CD14-positive monocyte (primary cell): ENCODE results near the gene SMARCA2. TPM values are rescaled to one million over a fixed set of nuclear protein-coding genes. Genes with fewer than 3 reads are reported as not detected.

Experiments
- DNase-seq, 3 donors: peaks; one replicate each; pipeline ENCODE4 v3.0.0-alpha.2; 2011 to 2022
- H2AFZ ChIP-seq: 2 replicates; pipeline ENCODE4 v1.6.0; 2012; ENCODE audit warnings: mild to moderate bottlenecking, low read depth, low read length, inconsistent platforms; ENCODE audit not compliant: insufficient read depth, poor library complexity, severe bottlenecking
- H3K27ac ChIP-seq, 2 donors: 1 replicate in 1 of 2; 2 replicates in 1 of 2; pipeline ENCODE4 v1.5.1; 2012 to 2013; ENCODE audit warnings: low read length in 2 of 2, control low read depth in 1 of 2, inconsistent platforms in 1 of 2, low read depth in 1 of 2, mild to moderate bottlenecking in 1 of 2
- H3K27me3 ChIP-seq, 2 donors: one replicate each; pipeline versions ENCODE4 v1.6.0 to v1.6.1; 2011 to 2013; ENCODE audit warnings: low read length in 2 of 2; ENCODE audit not compliant: control insufficient read depth in 2 of 2, insufficient read depth in 2 of 2
- H3K36me3 ChIP-seq, 2 donors: replicated peaks in 1 of 2; 1 replicate in 1 of 2; 2 replicates in 1 of 2; pipeline versions ENCODE4 v1.5.1 to v1.6.1; 2012 to 2013; ENCODE audit warnings: low read length in 2 of 2, control low read depth in 1 of 2, inconsistent platforms in 1 of 2, mild to moderate bottlenecking in 1 of 2; ENCODE audit not compliant: insufficient read depth in 2 of 2, control insufficient read depth in 1 of 2
- H3K4me1 ChIP-seq, 2 donors: 1 replicate in 1 of 2; 2 replicates in 1 of 2; pipeline versions ENCODE4 v1.5.1 to v1.6.1; 2012 to 2013; ENCODE audit warnings: low read length in 2 of 2, control low read depth in 1 of 2, inconsistent platforms in 1 of 2, mild to moderate bottlenecking in 1 of 2, moderate library complexity in 1 of 2; ENCODE audit not compliant: insufficient read depth in 2 of 2, control insufficient read depth in 1 of 2
- H3K4me2 ChIP-seq: replicated peaks from 2 replicates; pipeline ENCODE3; 2012; ENCODE audit warnings: low read length, moderate library complexity, mild to moderate bottlenecking; ENCODE audit not compliant: poor library complexity, severe bottlenecking; ENCODE audit errors: extremely low read depth
- H3K4me3 ChIP-seq, 3 experiments: fragments of 200-600 bp in 1 of 3; sonication (generic) in 1 of 3; replicated peaks in 1 of 3; 1 replicate in 2 of 3; 2 replicates in 1 of 3; pipeline ENCODE4 v1.5.1; 2011 to 2013; ENCODE audit warnings: low read length in 3 of 3, mild to moderate bottlenecking in 3 of 3, control low read depth in 2 of 3, low read depth in 2 of 3, inconsistent platforms in 1 of 3, moderate library complexity in 1 of 3
- H3K79me2 ChIP-seq: 2 replicates; pipeline ENCODE4 v1.6.0; 2012; ENCODE audit warnings: mild to moderate bottlenecking, control low read depth, inconsistent platforms, low read length, moderate library complexity; ENCODE audit not compliant: insufficient read depth
- H3K9ac ChIP-seq: 2 replicates; pipeline ENCODE4 v1.6.0; 2017; ENCODE audit warnings: low read length, mild to moderate bottlenecking; ENCODE audit not compliant: insufficient read depth, poor library complexity, severe bottlenecking
- H3K9me3 ChIP-seq, 2 donors: replicated peaks in 1 of 2; 1 replicate in 1 of 2; 2 replicates in 1 of 2; pipeline versions ENCODE4 v1.5.1 to v1.6.1; 2012 to 2013; ENCODE audit warnings: low read length in 2 of 2, control low read depth in 1 of 2; ENCODE audit not compliant: control insufficient read depth in 1 of 2, insufficient read depth in 1 of 2
- H4K20me1 ChIP-seq: 2 replicates; pipeline ENCODE4 v1.6.0; 2012; ENCODE audit warnings: mild to moderate bottlenecking, low read length, control low read depth, moderate library complexity; ENCODE audit not compliant: insufficient read depth
- H3K27ac Mint-ChIP-seq, 7 donors: one replicate each; pipeline ENCODE4 v1.8.0; 2020; ENCODE audit warnings: mild to moderate bottlenecking in 7 of 7, mixed read lengths in 7 of 7, moderate library complexity in 6 of 7, inconsistent platforms in 2 of 7
- H3K27me3 Mint-ChIP-seq, 3 donors: one replicate each; pipeline ENCODE4 v1.8.0; 2021 to 2022; ENCODE audit warnings: low read depth in 3 of 3, mild to moderate bottlenecking in 3 of 3, mixed read lengths in 3 of 3, moderate library complexity in 3 of 3, inconsistent platforms in 1 of 3
- H3K36me3 Mint-ChIP-seq, 2 donors: one replicate each; pipeline ENCODE4 v1.8.0; 2020; ENCODE audit warnings: mixed read lengths in 2 of 2, inconsistent platforms in 1 of 2, mild to moderate bottlenecking in 1 of 2
- H3K4me1 Mint-ChIP-seq: one replicate; pipeline ENCODE4 v1.8.0; 2020; ENCODE audit warnings: mild to moderate bottlenecking, mixed read lengths
- H3K4me3 Mint-ChIP-seq, 2 donors: one replicate each; pipeline ENCODE4 v1.8.0; 2020; ENCODE audit warnings: mild to moderate bottlenecking in 2 of 2, mixed read lengths in 2 of 2, moderate library complexity in 1 of 2
- H3K9me3 Mint-ChIP-seq, 7 donors: one replicate each; pipeline ENCODE4 v1.8.0; 2020 to 2022; ENCODE audit warnings: mixed read lengths in 7 of 7, mild to moderate bottlenecking in 6 of 7, moderate library complexity in 6 of 7, inconsistent platforms in 2 of 7
- CTCF ChIP-seq: fragments of 200-600 bp; IDR thresholded peaks from one replicate; pipeline ENCODE4 v1.8.0; 2022; ENCODE audit warnings: antibody characterized with exemption, mild to moderate bottlenecking
- WGBS: methylation state at CpG from one replicate; pipeline ENCODE4 v1.1.5; 2013; ENCODE audit warnings: missing lambda C conversion rate; ENCODE audit not compliant: insufficient coverage; 5-methylcytosine and 5-hydroxymethylcytosine counted together
- intact Hi-C, 2 donors: fragments of 100-400 bp; cut with micrococcal nuclease; formaldehyde crosslinking; loops; one replicate each; pipeline versions ENCODE4 v1.15.0 to v1.15.1; 2023
- polyA plus RNA-seq, 3 donors: library from polyadenylated mRNA; depleted of rRNA in 1 of 3; unstranded in 2 of 3; stranded (reverse) in 1 of 3; fragments of 300-500 nt in 2 of 3; fragments of >200 nt in 1 of 3; fragmentation: Illumina TruSeq in 2 of 3; gene quantifications; 1 replicate in 2 of 3; 2 replicates in 1 of 3; pipeline ENCODE4 v1.2.3, GENCODE V29; 2012 to 2021

Gene SMARCA2
- polyA plus RNA-seq, 3 donors: 11.0 to 54.7 (median 11.8) TPM

GRCh38 chr9:2170722-2171121 lies 155.6 kb downstream of the SMARCA2 start:
- Mint-ChIP-seq H3K36me3 (peaks cover 68 to 70% of the 10 kb centered on the region in 2 donors), H3K4me1 (no peaks in the 10 kb centered on the region), H3K9me3 (peaks cover 0 to 1% (median 0%) of the 10 kb centered on the region in 7 donors), H3K27ac (peak overlapping the region in 1 of 7 donors; percentile 22), H3K4me3 (no peak overlapping the region), H3K27me3 (no peaks in the 10 kb centered on the region)
- H4K20me1 ChIP-seq: peaks cover 22% of the 10 kb centered on the region
- intact Hi-C loops: no loop called here
- no peak overlapping the region for H3K4me2 ChIP-seq
- no peak overlapping the region for H3K4me3 ChIP-seq
- no peak for TF ChIP-seq CTCF
- peaks cover 38 to 83% of the 10 kb centered on the region in 2 donors for H3K36me3 ChIP-seq
- no peak overlapping the region for H3K9ac ChIP-seq
- no peak overlapping the region for H2AFZ ChIP-seq
- no peaks in the 10 kb centered on the region for H3K27me3 ChIP-seq
- H3K27ac ChIP-seq: no peak overlapping the region
- peaks cover 21% of the 10 kb centered on the region for H3K79me2 ChIP-seq
- DNase-seq: no peak
- no peaks in the 10 kb centered on the region for H3K4me1 ChIP-seq
- H3K9me3 ChIP-seq: no peaks in the 10 kb centered on the region
- WGBS: 94% methylated on average over 5 of the region's 6 CpGs

DNA sequence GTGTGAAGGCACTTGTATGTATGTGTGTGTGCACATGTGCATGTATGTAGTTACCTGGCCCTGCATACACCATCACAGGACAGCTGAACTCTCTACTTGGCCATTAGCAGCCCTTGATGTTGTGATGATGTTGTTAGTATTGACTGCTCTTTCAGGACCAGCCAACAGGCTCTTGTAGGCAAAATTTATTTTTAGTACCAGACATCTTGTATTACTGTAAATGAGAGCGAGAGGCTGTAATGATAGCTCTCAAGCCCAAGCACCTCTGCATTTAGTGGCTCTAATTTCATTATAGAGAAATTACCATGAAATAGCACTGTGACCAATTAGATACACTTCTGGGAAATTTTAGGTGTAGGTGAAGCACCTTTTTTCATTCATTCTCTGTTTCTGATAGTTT lies 158.0 kb downstream of the SMARCA2 start:
- H3K9me3 Mint-ChIP-seq: peaks cover 0 to 1% (median 0%) of the 10 kb centered on the region in 7 donors
- Histone ChIP-seq H3K4me3 (no peak overlapping the region), H3K4me1 (no peaks in the 10 kb centered on the region), H3K36me3 (peaks cover 28 to 65% of the 10 kb centered on the region in 2 donors), H4K20me1 (peaks cover 3% of the 10 kb centered on the region), H3K9me3 (no peaks in the 10 kb centered on the region), H3K9ac (no peak overlapping the region), H3K4me2 (no peak overlapping the region), H3K27ac (no peak overlapping the region), H3K79me2 (peaks cover 26% of the 10 kb centered on the region), H2AFZ (no peak overlapping the region), H3K27me3 (no peaks in the 10 kb centered on the region)
- TF ChIP-seq CTCF: no peak
- no peak overlapping the region for H3K27ac Mint-ChIP-seq
- DNase-seq: no peak
- no peaks in the 10 kb centered on the region for H3K4me1 Mint-ChIP-seq
- no CpG with 5 or more reads among the region's 1 CpG for WGBS
- no peaks in the 10 kb centered on the region for H3K27me3 Mint-ChIP-seq
- no peak overlapping the region for H3K4me3 Mint-ChIP-seq
- intact Hi-C loops: no loop called here
- H3K36me3 Mint-ChIP-seq: peaks cover 53 to 56% of the 10 kb centered on the region in 2 donors
